T-helper 1 cell treated with Interleukin-12 subunit alpha and Interleukin-12 subunit beta and Interleukin-4 antibody, amounts not matched to agents 30 ng/mL and 1 ng/mL, for 36 hours (primary cell): ENCODE data around the gene TRIB2. TPM values are rescaled to one million over a fixed set of nuclear protein-coding genes. Genes with fewer than 3 reads are reported as not detected.

ENCODE experiments used
- intact Hi-C: fragments of 100-400 bp; cut with micrococcal nuclease; formaldehyde crosslinking; loops from one replicate; pipeline ENCODE4 v1.15.1; 2024
- total RNA-seq: library from RNA; stranded (reverse); gene quantifications from 2 replicates; pipeline ENCODE4 v1.2.3, GENCODE V29; 2022

The TRIB2 gene
- total RNA-seq, 1 donor from 2014 or later = 38.1 TPM

DNA sequence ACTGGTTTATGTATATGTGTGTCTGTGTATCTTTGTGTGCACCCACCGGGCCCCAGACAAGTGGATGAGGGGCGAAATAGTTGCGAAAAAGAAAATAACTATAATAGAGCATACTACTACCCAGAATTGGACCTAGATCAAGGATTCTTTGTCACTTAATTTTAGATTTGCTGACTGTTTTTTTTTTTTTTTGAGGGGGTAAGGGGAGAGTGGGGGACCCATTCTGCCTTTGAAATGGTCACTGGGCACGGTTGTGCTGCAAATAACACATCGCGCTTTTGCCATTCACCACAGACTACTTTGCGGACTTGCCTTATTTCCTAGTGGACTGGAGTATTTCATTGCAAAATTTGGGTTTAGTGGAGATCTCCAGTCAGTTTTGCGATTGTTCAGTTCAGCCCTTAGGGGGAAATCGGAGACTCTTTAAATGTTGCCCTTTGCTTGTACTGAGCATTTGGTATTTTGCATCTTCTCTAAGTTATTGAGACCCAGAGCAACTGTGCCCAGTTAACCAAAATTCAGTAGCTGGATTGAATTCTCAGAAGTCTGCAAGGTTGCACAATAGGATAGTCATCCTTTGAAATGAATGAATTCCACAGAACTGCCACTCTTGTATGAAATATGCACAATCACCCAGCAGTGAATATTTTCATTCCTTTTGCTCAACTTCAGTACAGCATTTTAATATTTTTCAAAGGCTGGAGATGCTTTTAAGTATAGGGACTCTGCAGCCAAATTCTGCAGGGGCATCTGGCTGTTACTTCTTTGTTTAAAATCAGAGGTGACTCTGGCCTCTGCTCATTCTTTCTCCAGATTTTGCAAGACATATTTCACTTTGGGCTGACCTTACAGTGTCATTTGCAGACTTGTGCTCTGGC, 2.9 kb downstream of the TRIB2 start:
- intact Hi-C loops = loop anchor here (5.0 to 10.0 kb wide), 5 partner anchors 287 to 1375 kb away; partner anchors contain the start of genes E2F6 and ROCK2

DNA sequence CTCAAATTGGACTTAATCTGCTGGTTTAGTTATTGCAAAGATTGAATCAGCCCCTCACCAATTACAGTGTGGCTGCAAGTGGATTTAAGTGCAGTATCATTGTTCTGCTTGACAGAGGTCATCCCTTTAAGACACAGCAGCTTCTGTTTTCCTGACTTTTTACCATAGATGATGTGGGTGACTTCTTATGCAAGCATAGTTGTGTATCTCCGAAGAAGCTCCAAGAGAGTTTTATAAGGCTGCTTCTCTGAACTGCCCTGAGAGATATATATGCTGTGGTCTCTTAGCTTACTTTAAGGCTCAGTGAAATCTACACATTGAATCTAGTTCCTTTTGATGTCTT, 3.5 kb downstream of the TRIB2 start:
- intact Hi-C loops = no loop called here

DNA sequence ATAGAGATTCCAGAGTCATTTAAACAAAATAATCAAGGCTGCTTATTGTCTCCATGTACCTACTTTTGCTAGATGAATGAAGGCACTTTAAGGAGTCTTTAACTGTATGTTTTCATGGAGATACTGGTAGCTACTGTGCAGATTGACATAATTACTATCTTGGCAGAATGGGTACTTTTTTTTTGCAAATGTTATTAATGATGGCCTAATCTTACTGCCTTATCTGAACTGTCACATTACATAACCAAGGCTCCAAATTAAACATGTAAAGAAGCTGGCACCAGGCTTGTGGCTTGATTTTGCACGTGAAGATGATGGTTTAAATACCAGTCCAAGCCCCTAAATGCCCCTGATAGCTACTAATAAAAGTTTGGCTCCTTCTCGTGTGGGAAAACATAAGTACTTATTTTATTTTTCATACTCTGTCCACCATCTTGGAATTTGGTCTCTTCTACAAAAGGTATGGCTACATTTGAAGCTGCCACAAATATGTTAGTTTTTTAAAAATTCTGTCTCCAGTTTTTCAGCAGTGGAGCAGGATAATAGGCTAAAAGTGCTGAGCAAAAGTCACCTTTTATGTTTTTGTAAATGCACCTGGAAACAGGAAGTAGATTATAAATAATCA, 4.1 kb downstream of the TRIB2 start:
- intact Hi-C loops = no loop called here

DNA sequence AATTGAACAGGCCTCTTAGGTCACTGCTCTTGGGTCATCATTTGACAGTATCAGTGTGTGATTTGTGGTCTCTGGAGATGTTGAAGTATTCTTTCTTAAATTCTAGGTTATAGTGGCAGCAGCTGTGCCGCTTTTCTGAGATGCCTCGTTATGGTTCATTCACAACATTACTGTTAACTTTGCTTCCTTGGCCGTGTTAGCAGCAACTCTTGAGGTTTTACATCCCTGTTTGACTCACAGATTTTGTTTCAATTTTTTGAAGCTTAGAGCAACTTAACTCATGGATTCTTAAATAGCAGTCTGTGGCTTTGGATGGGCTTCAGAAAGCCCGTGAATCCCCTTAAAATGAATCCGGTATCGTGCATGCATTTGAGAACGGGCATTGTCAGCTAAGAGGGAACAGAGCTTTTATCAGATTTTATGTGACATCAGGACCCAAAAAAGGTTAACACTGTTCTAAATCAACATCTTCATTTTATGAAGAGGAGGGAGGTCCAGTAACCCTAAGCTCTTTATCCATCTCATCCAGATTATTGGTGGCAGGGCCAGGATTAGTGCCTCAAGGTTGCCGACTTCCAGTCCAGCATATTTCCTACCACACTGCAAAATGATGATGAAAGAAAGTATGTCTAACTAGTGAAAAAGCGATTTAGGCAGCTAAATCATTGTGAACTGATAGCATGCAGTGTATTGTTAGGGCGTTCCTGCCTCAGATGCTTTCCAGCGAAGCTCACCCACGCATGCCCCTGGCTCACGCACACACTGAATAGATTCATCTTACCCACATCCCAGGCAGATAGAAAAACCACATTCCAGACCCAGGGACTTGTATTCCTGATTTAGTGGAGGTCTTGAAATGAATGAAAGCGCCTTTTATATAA, 5.1 kb downstream of the TRIB2 start:
- intact Hi-C loops = no loop called here

DNA sequence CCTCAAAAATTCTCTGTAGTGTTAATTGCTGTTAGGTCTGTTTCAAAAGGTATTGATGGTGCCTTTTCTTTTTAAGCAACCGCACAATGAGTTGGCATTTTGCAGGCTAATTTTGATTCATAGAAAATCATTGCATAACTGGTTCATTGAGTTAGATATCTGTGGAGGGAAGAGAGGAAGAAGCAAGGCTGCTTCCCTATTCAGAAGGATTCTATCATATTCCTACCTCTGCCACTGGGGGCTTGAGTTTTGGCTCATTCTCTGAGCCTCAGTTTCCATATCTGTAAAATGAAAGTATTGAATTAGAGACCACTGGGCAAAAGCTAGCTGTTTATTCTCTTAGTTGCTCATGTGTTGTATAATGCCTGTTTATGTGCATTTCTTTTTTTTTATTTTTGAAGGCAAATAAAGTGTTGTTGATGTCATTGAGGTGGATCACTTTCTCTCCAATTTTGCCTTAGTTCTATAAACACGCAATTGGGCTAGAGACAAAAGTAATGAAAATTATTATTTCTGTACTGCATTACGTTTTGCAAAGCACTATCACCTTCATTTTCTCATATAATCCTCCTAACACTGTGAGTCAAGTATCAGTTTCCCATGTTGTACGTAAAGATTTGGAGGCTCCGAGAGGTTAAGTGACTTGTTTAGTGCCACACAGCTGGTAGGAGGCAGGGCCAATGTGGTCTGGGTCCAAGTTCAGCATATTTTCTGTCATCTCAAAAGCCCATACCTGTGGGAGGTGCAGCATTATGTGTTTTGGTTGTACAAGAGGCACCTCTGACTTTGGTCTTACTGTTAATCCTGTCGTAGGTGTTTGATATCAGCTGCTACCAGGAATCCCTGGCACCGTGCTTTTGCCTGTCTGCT, 5.9 kb downstream of the TRIB2 start:
- intact Hi-C loops = no loop called here

DNA sequence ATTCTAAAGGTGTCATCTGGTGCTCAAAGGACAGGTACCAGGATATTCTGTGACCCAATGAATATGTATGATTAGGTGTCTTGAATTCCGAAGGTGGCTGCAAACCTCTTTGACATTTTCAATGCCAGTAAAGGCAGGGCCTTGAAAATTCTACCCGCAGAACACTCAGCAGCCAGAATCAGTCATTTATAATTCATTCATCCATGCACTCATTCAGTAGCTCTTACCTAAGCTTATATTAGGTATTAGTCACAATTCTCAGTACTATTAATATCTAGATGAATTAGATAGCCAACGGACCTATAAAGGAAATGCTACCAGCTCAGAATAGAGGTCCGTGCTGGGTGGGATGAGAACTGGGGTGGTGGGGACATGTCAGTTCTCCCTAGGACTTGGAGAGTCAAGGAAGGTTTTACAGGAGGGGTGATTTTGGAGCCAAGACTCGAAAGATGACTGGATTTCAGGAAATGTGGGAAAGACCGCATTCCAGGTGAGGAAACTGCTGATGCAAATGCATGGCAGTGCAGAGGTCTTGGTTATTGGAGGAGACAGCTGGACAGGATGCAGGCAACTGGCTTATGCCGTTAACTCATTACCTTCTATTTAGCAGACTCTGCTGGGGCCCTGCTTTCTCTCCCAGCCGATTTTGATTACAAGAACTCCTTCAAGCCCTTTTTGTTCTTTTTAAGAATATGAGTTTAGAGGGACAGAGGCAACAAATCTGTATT, 7.2 kb downstream of the TRIB2 start:
- intact Hi-C loops = no loop called here

DNA sequence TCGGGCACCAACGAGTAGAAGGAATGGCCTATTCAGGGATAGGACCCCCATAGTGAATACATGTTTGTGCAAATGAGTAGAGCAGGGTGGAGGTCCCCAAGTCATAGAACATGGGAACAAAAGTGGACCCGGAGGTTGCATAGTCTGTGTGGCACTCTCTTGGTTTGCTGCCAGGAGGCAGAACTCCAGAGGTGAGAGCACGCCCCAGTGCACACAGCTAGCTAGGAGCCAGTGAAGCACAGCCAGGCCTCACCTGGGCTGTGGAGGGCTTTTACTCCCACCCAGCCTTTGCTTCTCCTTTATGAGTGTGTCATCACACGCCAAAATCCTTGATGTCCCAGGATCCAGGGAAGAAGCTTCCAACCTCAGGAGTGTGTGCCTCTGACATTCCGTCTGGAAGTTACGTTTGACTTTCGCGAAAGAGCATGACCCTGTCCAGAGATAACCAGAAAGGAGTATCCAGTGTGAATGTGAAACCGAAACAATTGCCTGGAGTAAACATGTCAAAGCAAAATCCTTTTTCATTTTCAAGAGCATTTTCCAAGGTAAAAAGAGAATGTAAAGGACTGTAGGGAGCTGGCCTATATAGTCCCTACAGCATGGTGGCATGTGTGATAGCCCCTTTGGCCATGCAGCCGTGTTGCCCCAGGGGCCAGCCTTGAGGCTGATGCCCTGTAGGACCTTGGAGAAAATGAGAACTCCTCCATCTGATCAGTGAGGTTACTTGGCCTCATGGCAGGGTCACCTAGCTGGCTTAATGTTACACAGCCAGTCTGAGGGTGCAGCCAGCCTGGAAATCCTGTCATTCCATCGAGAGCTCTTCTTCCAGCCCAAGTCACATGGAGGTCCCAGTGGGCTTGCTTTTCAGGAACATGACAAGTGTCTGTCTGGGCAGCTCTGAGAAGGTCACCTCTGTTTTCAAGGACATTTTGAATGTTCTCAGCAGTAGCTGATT, 8.8 kb downstream of the TRIB2 start:
- intact Hi-C loops = loop anchor here (5.0 kb wide), 1 partner anchor 1038 kb away; no protein-coding TSS in a partner anchor

DNA sequence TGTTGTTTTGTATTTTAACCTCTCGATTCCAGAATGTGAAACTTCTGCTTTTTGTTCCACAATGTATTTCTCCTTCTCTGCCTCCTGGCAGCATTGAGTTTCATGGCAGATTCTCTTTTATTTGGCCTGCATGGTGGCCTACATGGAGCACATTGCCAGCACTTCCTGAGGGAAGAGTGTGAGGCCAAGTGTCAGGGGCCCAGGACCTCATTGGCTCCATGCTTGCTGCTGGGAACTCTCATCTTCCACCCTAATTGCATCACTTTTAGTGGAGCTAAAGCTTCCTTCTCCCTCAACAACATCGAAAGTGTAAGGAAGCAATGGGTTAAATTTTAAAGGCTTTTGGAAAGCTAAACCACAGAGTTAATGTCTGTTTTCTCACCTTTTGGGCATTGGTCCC, 9.5 kb downstream of the TRIB2 start:
- intact Hi-C loops = loop anchor here (5.0 kb wide), 1 partner anchor 1039 kb away; no protein-coding TSS in a partner anchor

DNA sequence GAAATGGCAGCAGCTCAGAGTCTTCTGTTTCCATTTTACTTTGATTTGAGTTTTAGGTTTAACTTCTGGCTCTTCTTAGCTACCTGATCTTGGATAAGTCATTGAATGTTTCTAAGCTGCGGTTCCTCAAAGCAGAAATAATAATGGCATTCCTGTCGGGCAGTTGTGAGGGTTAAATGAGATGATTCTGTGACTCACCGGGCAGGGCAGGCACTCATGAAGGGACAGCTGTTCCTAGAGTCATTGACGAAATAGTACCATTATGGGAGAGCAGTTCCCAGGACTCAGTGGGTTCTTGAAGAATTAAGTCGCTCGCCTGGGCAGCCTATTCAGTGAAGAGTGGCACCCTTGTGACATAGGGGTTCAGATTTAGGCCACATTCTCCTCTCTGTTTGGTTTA, 10.3 kb downstream of the TRIB2 start:
- intact Hi-C loops = loop anchor here (5.0 kb wide), 1 partner anchor 1040 kb away; no protein-coding TSS in a partner anchor

DNA sequence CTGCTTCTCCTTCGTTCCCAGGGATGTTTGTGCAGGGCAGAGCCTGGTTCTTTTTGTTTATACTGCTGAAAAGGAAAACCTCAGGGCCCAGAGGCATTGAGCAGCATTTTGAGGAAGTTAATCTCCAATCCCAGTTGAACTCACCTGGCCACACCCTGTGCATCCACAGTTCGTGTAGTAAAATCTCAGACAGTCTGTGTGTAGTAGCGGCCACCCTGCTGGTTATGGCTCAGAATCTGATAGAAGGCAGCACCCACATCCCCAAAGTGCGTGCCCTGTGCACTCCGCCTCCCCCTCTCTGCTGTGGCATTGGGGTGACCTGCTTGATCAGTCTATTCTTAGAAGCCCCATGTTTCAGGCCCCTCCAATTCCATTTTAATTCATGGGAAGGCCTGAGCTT, 10.9 kb downstream of the TRIB2 start:
- intact Hi-C loops = loop anchor here (1.0 to 5.0 kb wide), 3 partner anchors 10 to 1040 kb away; no protein-coding TSS in a partner anchor

DNA sequence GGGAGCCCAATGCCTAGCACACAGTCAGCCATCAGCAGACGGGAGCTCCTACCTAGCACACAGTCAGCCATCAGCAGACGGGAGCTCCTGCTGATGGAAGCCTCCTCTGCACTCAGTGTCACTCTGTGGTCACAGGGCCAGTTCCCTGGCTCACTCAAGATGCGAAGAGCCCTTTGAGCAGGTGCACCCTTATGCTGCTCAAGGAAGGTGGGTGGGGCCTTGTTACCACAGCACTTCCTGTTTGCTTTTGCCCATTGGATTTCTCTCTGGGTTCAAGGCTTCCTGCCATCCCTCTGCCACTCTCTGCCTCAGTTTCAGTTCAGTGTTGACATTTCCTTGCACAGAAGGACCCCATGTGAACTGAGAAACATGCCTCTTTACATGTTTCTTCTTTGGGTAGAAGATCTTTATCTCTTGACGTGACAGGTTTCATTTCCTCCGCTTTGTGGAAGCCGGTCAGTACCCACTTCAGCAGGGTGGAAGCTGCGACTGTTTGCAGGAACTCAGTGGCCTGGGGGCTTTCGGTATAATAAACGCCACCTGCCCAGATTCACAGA, 11.6 kb downstream of the TRIB2 start:
- intact Hi-C loops = loop anchor here (1.0 to 5.0 kb wide), 3 partner anchors 11 to 1041 kb away; no protein-coding TSS in a partner anchor

DNA sequence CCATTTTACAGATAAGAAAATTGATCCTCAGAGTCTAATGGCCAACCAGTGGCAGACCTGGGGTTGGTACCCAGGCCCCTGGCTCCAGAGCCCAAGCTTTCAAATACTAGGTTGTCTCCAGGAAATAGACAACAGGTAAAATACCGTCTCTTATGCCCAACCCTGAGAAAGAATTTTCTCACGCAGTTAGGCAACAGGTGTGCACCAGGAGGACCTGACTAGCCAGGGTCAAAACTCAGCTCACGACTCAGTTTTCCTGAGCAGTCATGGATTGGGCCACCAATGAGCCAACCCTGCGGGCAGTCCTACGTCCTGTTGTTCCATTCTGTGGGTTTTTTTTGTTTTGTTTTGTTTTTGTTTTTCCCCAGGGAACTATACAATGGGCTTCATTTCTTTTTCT, 13.5 kb downstream of the TRIB2 start:
- intact Hi-C loops = no loop called here

DNA sequence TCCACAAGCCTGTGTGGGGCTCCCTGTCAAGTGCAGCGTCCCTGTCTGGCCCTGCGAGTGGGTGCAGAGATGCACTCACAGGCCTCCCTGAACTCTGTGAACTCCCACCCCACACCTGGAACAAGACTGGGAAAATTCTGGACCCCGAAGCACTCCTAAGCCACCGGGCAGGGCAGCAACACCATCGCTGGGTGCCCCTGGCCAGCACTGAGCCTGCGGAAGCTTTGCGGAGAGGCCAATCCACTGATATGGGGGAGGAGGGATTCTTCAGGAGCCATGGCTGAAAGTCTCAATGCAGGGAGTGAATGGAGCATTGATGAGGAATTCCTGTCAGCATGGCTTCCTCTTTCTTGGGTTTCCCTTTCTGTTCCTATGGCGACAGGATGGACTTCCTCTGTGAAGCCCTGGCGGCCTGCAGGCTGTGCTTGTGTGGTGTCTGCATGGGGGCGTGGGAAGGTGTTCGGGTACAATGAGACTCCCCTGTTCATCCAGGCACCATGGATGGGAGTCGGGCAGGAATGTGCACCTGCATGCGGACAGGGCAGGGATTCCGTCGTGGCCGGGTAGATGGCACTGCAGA, 15.1 kb downstream of the TRIB2 start:
- intact Hi-C loops = no loop called here

DNA sequence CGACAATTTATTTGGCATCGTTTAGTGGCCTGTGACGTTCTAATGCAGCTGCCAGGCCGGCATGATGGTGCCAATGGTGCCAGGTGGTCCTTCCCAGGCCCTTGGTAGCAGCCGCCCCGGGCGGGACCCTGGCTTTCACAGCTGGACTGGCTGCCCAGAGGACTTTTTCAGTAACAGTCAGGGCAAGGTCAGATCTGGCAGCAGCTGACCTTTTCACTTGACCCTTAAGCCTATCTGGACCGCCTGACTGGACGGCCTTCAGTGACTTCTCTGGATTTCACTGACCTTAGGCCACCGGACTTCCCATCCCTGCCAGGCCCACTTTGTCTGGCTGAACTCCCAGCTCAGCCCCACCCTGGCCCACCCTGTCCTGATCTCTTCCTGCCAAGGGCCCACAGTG, 15.9 kb downstream of the TRIB2 start:
- intact Hi-C loops = no loop called here

DNA sequence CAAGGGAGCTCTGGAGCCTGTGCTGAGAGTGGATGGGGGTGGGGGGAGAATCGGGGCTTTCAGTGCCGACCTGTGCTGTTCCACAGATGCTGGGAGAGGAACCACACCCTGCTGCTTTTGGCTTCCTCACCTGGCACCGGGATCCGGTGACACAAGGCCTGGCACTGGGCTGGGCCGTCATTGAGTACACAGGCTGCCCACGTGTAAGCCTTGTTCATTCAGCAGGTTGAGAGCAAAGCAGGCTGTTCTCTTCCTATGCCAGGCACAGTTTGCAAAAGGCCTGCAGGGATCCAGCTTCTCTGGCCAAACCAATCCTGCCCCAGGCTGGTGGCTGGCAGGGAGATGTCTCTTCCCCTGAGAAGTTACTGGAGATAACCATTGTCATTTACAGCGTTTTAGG, 17.1 kb downstream of the TRIB2 start:
- intact Hi-C loops = no loop called here

DNA sequence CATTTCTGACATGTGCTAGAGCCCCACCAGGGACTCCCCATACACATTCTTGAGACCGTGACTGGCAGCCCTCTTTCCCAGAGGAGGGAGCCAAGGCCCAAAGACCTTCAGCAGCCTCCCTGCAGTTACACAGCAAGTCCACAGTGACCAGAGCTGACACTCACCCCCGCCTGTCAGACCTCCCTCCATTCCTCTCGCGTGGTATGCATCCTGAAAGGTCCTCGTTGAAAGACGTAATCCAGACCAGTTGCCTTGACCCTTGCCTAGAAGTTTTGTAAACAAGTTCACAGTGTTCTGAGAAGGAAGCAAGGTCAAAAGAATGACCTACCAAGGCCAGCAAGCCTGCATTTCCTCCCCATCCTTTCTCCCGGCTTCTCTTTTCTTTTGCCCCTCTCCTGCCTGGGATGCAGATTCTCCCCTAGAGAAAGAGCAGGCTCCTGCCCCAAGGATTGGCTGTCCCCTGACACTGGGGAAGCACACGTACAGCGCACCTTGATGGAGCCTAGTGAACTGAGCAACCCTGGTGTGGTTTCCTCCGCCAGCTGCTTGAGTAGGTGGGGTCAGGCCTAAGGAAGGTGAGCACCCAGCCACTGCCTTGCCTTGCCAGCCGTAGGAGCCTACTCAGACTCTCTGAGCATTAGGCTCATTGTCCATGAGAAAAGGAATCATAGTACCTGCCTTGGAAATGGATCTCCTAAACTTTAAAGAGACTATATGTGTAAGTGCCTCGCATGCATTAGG, 18.3 kb downstream of the TRIB2 start:
- intact Hi-C loops = no loop called here

DNA sequence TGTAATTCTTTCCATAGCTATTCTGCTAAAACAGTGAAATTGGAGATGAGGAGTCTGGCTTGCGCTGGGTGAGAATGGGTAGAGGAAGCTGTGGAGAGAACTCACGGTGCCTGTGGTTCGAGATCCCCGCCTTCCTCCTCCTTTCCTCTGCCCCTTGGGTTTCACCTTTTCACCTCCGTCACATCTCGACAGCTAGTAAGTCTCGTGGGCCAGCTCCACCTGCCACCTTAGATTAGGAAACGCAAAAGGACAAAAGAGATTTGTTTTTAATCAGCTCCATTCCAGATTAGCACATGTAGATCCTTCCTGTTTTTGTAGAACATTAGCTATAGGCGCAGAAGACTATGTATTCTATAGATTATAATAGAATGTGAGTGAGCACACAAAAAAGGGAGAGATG, 20.6 kb downstream of the TRIB2 start:
- intact Hi-C loops = no loop called here
